A172 (cell line): Measurements from ENCODE around the gene LNP1. TPM values are rescaled to one million over a fixed set of nuclear protein-coding genes. Genes with fewer than 3 reads are reported as not detected.
"Not testable (repeated sequence)": the region's sequence is repeated elsewhere in the genome, so short reads cannot be mapped to it uniquely, and the experiment has no call there.

Source experiments
- DNase-seq: peaks from one replicate; pipeline ENCODE4 v3.0.0-alpha.2; 2015; ENCODE audit warnings: low spot score
- total RNA-seq: library from RNA; depleted of rRNA; stranded (reverse); fragments of >200 nt; shearing (Covaris generic); gene quantifications from 2 replicates; pipeline ENCODE4 v1.2.3, GENCODE V29; 2014; rRNA removed

The LNP1 gene
- 2.4 and 2.8 TPM in 2 replicates for total RNA-seq

DNA sequence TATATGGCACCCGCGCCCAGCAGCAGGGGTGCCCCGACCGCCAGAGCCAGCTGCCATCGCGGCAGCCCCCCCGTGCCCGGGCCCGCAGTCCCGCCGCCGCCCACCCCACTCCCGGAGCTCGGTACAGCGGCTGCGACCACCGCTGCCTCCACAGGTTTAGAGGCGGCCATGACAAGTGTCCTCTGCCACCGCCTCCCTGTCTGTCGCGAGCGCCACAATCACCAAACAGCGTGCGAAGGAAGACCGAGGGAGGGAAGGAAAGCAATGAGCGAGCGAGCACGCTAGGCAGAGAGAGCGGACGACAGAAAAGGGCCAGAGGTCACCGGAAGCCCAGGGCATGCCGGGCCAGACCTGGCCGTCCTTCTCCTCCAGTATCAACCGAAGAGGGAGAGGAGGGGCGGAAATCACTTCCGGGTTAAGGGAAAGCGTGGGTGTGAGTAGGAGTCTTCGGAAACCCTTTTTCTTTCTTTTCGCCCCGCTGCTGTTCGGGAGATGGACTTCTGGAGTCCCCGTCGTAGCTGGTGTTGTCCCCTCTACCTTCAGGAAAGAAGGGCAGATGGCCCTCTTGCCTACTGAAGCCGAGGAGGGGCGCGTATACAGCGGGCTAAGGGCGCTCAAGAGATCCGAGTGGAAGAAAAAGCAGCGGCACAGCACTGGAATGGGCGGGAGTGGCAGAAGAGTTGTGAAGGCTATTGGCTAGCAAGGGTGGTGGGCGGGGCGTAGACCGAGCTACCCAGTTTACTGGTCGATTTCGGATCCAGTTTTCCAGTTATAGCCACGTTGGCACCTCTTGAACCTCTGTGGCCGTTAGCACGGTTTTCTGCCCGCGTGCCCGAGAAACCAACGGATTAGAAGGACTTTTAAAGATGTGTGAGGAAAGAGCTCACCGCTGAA is at the start of gene LNP1, which contains the start of gene TOMM70:
Gene LNP1, plus strand, starts transcription at position 760 of the 894 bp plus-strand sequence. CDS start 28,191 bp downstream, outside the sequence.
Gene TOMM70, minus strand, starts transcription at position 310 of the 894 bp plus-strand sequence. Its CDS starts 140 bp downstream, at position 170.
- peak; percentile 99 for DNase-seq

- DNase-seq, result not testable (repeated sequence)
These were observed 49.6 kb upstream of the LNP1 start for GRCh38 chr3:100351770-100352169.

DNA sequence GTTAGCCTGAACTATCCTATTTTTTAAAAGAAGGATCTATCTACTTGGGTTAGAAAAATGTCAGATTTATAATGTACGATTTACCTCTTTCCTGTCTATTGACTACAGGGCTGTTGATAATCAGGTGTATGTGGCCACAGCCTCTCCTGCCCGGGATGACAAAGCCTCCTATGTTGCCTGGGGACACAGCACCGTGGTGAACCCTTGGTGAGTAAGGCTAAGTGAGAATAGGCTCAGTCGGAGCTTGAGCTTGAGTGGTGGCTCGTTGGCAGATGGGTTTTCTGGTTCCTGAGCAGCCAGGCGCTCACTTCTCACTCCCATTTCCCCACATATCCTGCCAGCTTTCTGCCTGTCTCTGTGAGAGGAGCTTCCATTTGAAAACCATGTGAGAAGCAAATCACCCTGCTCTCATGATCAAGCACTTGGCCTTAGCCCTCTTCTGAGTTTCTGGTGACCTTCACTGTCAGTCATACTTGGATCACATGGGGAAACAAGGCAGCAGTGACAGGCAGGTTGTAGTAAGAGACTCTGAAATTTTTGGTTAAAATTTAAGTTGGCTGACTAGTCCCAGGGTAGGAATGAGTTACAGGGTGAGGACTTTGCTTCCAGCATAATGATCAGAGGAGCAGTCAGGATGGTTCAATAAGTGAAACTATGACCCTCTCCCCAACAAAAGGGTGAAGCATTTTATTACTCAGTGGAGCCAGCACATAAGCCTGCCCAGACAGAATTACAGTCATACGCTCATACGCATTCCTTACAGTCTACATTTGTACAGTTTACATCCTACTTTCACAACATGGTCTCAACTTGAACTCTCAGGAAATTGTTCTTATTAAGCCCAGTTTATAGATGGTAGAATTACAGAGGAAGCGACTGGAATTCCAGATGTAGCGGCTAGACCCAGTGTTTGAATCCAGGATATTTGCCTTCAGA is 48.8 kb upstream of the LNP1 start:
- DNase-seq, result no peak

- no peak for DNase-seq
These were observed 46.5 kb upstream of the LNP1 start for GRCh38 chr3:100354850-100355249.

GRCh38 chr3:100358413-100358812 is 42.9 kb upstream of the LNP1 start:
- DNase-seq, result no peak

- no peak for DNase-seq
These were observed 42.3 kb upstream of the LNP1 start for GRCh38 chr3:100359035-100359434.

- DNase-seq, result no peak
These were observed 40.4 kb upstream of the LNP1 start for GRCh38 chr3:100360757-100361496.

- no peak for DNase-seq
These were observed 39.4 kb upstream of the LNP1 start for GRCh38 chr3:100361897-100362296.

DNA sequence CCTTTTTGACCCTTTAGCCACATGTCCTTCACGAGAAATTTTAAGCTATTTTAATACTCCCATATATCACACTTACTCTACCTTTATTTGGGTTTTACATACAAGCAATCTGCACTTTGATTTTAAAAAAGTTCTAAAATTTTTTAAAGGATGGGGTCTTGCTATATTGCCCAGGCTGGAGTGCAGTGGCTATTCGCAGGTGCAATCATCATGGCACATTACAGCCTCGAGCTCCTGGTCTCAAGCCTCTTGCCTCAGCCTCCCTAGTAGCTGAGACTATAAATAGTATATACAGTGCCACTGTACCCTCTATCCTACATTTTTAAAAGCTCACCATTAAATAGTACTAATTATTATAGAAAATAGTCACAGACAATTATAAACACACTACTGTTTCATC is 36.9 kb upstream of the LNP1 start:
- DNase-seq, result no peak

DNA sequence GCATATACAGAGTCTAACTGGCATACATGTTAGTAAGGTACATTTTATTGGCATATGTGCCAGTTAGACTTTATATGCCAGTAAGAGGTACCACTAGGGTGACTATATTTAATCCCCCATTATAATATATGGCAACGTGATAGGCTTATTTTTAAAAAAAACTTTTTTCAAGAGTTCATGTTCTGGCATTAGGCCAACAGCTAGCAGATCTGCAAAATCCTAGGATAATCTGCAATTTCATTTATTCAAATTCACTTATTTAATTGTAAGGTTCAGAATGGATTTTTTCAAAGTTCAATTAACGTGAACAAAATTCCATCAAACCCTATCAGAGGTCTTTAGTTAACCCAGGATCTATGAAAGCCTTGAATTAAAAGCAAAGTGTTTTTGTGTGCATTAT is 34.9 kb upstream of the LNP1 start:
- no peak for DNase-seq

- no peak for DNase-seq
These were observed 32.9 kb upstream of the LNP1 start for GRCh38 chr3:100368441-100368840.

GRCh38 chr3:100370756-100371155 is 30.6 kb upstream of the LNP1 start:
- DNase-seq, result no peak

DNA sequence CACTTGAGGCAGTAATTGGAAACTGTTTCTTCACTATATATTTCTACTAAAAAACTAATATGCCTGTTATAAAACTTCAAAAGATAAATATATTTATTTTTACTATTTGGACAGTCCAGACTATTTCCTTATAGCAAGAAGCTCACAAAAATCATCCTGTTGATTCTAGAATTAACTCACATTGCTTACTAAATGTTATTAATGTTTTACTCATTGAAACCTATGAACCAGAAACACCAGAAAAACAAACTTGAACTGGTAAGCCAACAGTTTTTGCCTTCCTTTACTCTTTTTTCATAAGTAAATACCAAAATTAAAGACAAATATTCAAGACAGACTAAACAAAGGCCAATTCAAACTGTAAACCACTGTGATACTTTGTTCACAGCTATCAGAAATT is 26.8 kb upstream of the LNP1 start:
- no peak for DNase-seq

GRCh38 chr3:100376301-100376700 is 25.0 kb upstream of the LNP1 start:
- no peak for DNase-seq

GRCh38 chr3:100384733-100385525 is 16.4 kb upstream of the LNP1 start:
- no peak for DNase-seq

DNA sequence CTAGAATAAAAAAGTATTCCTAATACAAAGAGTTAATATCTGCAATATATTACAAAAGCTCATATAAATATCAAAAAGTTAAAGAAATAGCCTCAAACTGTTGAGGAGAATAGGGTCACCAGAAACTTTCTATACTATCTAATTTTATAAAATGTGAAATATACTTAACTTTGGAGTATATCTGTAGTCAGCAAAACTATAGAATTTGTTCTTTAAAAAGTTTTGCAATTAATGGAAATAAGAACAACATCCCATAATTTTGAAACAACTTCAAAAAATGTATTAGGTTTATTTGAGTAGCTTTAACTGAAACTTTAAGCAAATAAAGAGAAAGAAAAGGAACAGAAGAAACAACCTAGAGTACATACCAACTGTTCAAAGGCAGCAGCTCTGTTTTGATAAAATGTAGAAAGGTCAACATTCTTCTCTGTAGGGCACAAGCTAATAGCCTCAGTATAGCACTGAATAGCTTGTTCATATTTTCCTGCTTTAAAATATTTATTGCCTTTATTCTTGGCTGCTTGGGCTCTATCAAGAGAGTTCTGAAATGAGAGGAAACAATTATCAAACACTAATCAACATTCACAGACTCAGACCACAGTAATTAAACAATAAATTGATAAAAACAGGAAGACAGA is 14.8 kb upstream of the LNP1 start:
- no peak for DNase-seq

DNA sequence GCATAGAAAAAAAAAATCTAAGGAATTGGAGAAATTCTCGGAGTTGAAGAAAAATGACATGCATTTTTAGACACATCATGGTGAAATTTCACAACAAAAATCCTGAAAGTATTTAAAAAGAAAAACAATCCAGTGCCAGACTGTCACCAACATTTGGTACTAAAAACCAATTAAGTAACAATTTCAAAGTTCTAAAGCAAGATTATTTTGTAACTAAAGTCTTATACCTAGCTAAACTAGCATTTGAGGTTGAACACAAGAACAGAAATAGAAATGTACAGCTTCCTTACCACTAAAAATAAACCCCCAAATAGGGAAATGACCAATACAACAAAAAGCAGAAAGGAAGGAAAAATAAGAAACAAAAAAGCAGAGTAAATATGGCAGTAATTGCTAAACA is 12.3 kb upstream of the LNP1 start:
- DNase-seq, result no peak

GRCh38 chr3:100395679-100396431 is 5.5 kb upstream of the LNP1 start:
- DNase-seq, result no peak

- no peak for DNase-seq
These were observed 4.4 kb upstream of the LNP1 start for GRCh38 chr3:100396967-100397366.
